Body of pancreas (tissue), 4 donors: ENCODE data around the gene CES3. TPM values are rescaled to one million over a fixed set of nuclear protein-coding genes. Genes with fewer than 3 reads are reported as not detected.

Experiments
- ATAC-seq: fragments of 150-250 bp; one replicate; pipeline ENCODE4 v1.9.1; 2016
- DNase-seq, 4 donors: peaks; one replicate each; pipeline ENCODE4 v3.0.0-alpha.2; 2019
- H3K27ac ChIP-seq, 4 donors: fragments of 200-600 bp; sonication (generic); 1 replicate in 3 of 4; 2 replicates in 1 of 4; pipeline versions ENCODE4 v1.5.1 to v1.6.1; 2016 to 2019; ENCODE audit warnings: mild to moderate bottlenecking in 1 of 4, mixed read lengths in 1 of 4, moderate library complexity in 1 of 4
- H3K27me3 ChIP-seq, 2 donors: fragments of 200-600 bp; sonication (generic); one replicate each; pipeline ENCODE4 v1.6.0; 2016; ENCODE audit warnings: mild to moderate bottlenecking in 1 of 2
- H3K36me3 ChIP-seq, 2 donors: fragments of 200-600 bp; sonication (generic); replicated peaks in 1 of 2; 2 replicates each; pipeline ENCODE4 v1.5.1; 2016; ENCODE audit warnings: low read depth in 2 of 2; ENCODE audit not compliant: insufficient read depth in 1 of 2
- H3K4me1 ChIP-seq: fragments of 200-600 bp; sonication (generic); one replicate; pipeline ENCODE4 v1.6.0; 2016
- H3K4me3 ChIP-seq, 2 donors: fragments of 200-600 bp; sonication (generic); 1 replicate in 1 of 2; 2 replicates in 1 of 2; pipeline ENCODE4 v1.5.1; 2016 to 2019
- H3K9me3 ChIP-seq, 3 donors: fragments of 200-600 bp; sonication (generic); 1 replicate in 2 of 3; 2 replicates in 1 of 3; pipeline ENCODE4 v1.5.1; 2016
- POLR2A ChIP-seq, 3 donors: fragments of 450-650 bp; IDR thresholded peaks; one replicate each; pipeline ENCODE4 v1.6.1; 2016; ENCODE audit warnings: antibody characterized with exemption in 3 of 3, mild to moderate bottlenecking in 2 of 3
- WGBS, 2 donors: methylation state at CpG; one replicate each; pipeline ENCODE4 v1.1.5; 2017; 5-methylcytosine and 5-hydroxymethylcytosine counted together
- intact Hi-C: fragments of 100-400 bp; cut with DNase I; formaldehyde crosslinking; loops from one replicate; pipeline ENCODE4 v1.15.1; 2023
- total RNA-seq, 2 donors: library from RNA; depleted of rRNA; stranded (reverse); fragments of >200 nt; gene quantifications; one replicate each; pipeline ENCODE4 v1.1.0, GENCODE V29; 2016
- TF ChIP-seq, protein P1 (sequence below), 7 experiments: fragments of 450-650 bp in 4 of 7; fragments of 200-600 bp in 3 of 7; sonication (generic) in 3 of 7; IDR thresholded peaks; one replicate each; pipeline ENCODE4 v1.5.1; 2016 to 2019; ENCODE audit warnings: antibody characterized with exemption in 7 of 7

Gene CES3
- total RNA-seq, 2 donors from 2014 or later = 5.2 to 5.6 TPM

DNA sequence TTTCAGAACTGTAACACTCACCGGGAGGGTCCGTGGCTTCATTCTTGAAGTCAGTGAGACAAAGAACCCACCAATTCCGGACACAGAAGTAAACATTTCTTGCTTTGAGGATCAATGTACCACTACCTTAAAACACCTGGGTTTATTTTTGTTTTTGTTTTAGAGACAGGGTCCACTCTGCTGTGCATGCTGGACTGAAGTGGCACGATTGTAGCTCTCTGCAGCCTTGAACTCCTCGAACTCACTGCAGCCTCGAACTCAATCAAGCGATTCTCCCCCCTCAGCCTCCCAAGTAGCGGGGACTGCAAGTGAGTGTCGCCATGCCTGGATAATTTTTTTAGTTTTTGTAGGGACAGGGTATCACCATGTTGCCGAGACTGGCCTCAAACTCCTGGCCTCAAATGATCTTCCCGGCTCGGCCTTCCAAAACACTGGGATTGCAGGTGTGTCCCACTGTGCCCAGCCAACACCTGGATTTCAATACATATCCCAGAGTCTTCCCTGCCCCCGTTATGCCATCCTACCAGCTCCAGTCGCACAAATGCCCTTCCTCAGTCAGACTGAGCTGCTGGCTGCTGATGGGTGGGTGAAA, 14.3 kb downstream of the CES3 start:
- no peaks in the 10 kb centered on the region for H3K9me3 ChIP-seq
- TF ChIP-seq POLR2A (IDR thresholded peaks at IDR 0.05) = no peak
- TF ChIP-seq, protein P1, sequence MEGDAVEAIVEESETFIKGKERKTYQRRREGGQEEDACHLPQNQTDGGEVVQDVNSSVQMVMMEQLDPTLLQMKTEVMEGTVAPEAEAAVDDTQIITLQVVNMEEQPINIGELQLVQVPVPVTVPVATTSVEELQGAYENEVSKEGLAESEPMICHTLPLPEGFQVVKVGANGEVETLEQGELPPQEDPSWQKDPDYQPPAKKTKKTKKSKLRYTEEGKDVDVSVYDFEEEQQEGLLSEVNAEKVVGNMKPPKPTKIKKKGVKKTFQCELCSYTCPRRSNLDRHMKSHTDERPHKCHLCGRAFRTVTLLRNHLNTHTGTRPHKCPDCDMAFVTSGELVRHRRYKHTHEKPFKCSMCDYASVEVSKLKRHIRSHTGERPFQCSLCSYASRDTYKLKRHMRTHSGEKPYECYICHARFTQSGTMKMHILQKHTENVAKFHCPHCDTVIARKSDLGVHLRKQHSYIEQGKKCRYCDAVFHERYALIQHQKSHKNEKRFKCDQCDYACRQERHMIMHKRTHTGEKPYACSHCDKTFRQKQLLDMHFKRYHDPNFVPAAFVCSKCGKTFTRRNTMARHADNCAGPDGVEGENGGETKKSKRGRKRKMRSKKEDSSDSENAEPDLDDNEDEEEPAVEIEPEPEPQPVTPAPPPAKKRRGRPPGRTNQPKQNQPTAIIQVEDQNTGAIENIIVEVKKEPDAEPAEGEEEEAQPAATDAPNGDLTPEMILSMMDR (IDR thresholded peaks at IDR 0.05) = no peak
- no peaks in the 10 kb centered on the region for H3K4me1 ChIP-seq
- H3K27me3 ChIP-seq = no peaks in the 10 kb centered on the region
- ATAC-seq (no peak), DNase-seq (no peak)
- H3K36me3 ChIP-seq = no peaks in the 10 kb centered on the region
- H3K4me3 ChIP-seq = no peak overlapping the region
- H3K27ac ChIP-seq = no peak overlapping the region
- 59 to 61% methylated on average over 14 of the region's 14 CpGs for WGBS, 2 donors
- intact Hi-C loops = loop anchor here (5.0 to 10.0 kb wide), 2 partner anchors 177 to 209 kb away; partner anchors contain the start of genes B3GNT9 and MATCAP1

DNA sequence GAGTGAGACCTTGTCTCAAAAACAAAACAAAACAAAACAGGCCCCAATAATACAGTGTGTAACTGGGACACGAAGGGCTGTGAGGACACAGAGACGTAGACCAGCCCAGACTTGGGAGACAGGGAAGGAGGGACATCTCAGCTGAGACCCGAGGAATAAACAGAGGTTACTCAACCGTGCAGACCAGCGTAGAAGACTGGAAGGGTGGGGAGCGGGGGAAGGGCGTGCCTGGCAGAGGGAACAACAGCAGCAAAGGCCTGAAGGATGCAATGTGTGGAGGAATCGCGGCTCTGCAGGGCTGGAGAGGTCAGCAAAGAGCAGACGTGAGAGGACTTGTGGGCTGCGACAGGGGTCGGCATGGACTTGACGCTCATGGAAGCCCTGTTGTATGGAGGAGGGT, 15.7 kb downstream of the CES3 start:
- Histone ChIP-seq H3K27ac (no peak overlapping the region), H3K4me1 (no peaks in the 10 kb centered on the region), H3K4me3 (no peak overlapping the region), H3K36me3 (no peaks in the 10 kb centered on the region), H3K27me3 (no peaks in the 10 kb centered on the region), H3K9me3 (no peaks in the 10 kb centered on the region)
- intact Hi-C loops = loop anchor here (5.0 to 10.0 kb wide), 2 partner anchors 176 to 208 kb away; partner anchors contain the start of genes B3GNT9 and MATCAP1
- DNase-seq (no peak), ATAC-seq (no peak)
- 31 to 37% methylated on average over 13 of the region's 13 CpGs for WGBS, 2 donors
- TF ChIP-seq, protein P1 (IDR thresholded peaks at IDR 0.05) = no peak
- TF ChIP-seq POLR2A (IDR thresholded peaks at IDR 0.05) = no peak

DNA sequence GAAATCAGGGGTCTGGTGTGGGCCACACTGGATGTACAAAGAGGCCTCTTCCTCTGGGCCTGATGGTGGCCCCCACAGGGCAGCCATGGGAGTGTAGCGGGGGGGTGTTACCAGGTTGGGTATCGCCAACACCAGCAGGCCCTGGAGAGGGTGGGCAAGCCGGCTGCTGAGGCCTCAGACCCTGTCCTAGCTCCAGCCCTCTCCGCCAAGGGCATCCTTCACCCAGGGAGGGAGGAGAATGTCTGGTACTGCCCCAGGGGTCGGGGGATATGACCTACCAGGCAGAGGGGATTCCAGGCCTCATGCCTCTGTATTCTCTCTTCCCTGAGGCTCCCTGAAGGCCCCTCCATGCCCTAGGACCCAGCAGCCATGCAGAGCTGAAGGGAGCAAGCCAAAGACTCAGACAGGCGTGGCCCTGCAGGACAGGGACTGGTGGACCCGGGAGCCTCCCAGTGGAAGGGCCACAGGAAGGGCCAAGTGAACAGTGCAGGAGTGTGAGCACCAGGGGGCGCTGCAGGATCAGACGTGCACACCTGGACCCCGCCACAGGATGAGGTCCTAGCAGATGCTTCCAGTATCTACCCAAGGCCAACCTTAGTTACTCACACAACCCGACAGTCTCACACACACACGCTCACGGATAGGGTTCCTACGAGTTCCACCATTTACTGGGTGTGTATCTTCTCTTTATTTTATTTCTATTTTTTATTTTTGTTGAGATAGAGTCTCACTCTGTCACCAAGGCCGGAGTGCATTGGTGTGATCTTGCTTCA, 16.5 kb downstream of the CES3 start:
- Histone ChIP-seq H3K4me3 (no peak overlapping the region), H3K4me1 (no peaks in the 10 kb centered on the region), H3K27me3 (no peaks in the 10 kb centered on the region), H3K36me3 (no peaks in the 10 kb centered on the region), H3K9me3 (no peaks in the 10 kb centered on the region), H3K27ac (no peak overlapping the region)
- WGBS, 2 donors = 22 to 25% methylated on average over 15 of the region's 15 CpGs
- DNase-seq (peak; percentile 89 to 93 (median 90)), ATAC-seq (peak; percentile 91)
- TF ChIP-seq, protein P1 (IDR thresholded peaks at IDR 0.05) = peak; percentile 89 to 99 (median 96)
- TF ChIP-seq POLR2A (IDR thresholded peaks at IDR 0.05) = no peak
- intact Hi-C loops = loop anchor here (5.0 to 10.0 kb wide), 2 partner anchors 175 to 207 kb away; partner anchors contain the start of genes B3GNT9 and MATCAP1

DNA sequence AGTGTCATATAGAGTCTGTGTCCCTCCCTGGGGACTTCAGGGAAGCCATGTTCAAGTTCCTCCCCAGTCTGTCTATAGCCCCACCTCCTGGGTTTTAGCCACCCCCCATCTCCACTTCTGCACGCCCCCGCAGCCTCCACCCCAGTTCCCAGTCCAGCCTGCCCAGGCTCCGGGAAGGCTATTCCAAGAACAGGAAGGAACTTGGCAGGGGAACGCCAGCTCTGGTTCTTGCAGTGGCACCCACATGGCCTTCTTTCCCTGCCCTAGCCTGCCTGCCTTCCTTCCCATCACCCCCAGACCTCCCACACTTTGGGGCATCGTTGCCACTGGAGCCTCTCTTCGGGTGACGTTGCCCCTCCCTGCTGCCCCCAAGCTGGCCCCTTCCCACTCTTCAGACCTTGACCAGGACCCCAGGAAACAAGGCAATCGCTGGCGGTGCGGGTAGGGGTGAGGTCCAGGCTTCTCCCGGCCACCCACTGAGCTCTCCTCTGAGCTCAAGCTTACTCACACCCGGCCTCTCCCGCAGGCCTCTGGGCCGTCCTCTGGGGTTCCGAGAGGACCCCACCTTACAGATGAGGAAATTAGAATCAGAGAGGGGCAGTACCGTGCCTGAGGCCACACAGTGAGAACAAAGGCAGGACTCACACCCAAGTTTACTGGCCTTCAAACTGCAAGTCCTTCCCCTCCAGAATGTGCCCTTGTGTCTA, 18.1 kb downstream of the CES3 start:
- DNase-seq (peak in 1 of 4 donors; percentile 36), ATAC-seq (no peak)
- no peaks in the 10 kb centered on the region for H3K9me3 ChIP-seq
- H3K27ac ChIP-seq = no peak overlapping the region
- no peaks in the 10 kb centered on the region for H3K4me1 ChIP-seq
- WGBS, 2 donors = 47 to 54% methylated on average over 7 to 16 of the region's 16 CpGs
- no peaks in the 10 kb centered on the region for H3K36me3 ChIP-seq
- TF ChIP-seq, protein P1 (IDR thresholded peaks at IDR 0.05) = no peak
- no peak for TF ChIP-seq POLR2A (IDR thresholded peaks at IDR 0.05)
- no peak overlapping the region for H3K4me3 ChIP-seq
- H3K27me3 ChIP-seq = no peaks in the 10 kb centered on the region
- intact Hi-C loops = loop anchor here (5.0 to 10.0 kb wide), 2 partner anchors 173 to 206 kb away; partner anchors contain the start of genes B3GNT9 and MATCAP1
